ENCODE results near the gene CHRNA3. TPM values are rescaled to one million over a fixed set of nuclear protein-coding genes. Genes with fewer than 3 reads are reported as not detected.
A peak's percentile ranks its signal among the peaks of the same experiment; 100 is the strongest.

The CHRNA3 gene
- total RNA-seq, result 1 to 10 TPM in 2 of 4 donors, not detected in 2; 1.3 TPM

DNA sequence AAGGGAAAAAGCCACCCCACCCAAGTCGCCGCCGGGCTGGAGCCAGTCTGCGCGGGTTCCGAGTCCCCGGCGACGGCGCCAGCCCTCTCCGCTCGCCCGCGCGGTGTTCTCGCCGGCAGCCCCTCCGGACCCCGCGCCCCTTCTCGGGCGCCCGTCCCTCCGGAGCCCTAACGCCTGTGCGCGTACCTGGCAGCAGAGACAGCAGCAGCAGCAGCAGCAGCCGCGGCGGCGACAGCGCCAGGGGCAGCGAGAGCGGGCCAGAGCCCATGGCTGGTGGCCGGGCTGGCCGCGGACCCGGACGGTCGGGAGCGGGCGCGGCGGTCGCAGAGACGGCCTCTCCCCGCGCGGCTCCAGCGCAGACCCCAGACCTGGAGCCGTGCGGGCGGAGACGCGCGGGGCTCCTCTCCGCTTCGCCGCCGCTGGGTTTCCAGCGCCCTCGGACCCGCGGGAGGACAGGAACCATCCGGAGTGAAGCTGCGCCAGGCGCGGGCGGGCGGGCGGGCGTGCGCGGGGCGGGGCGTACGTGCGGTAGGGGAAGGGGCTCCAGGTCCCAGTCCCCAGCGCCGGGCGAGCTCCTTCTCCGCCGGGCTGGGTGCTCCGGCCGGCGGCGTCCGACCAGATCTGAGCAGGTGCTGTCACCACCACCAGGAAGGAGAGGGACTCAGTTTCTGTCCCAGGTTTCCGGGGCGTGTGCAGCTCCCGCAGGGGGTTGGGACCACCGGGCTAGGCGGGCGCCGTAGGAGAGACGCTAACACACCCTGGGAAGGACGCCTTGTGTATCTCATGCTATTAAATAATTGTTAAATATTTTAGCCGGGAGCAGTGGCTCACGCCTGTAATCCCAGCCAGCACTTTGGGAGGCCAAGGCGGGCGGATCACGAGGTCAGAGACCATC, at the start of gene CHRNA3:
Gene CHRNA3 (minus strand): TSS at position 470 of the 895 bp plus-strand sequence. CDS start 202 bp downstream, at position 268.
- intact Hi-C loops (cut with DNase I; ENCODE audit: low total_unique reads), result no loop called here
- H3K9me3 ChIP-seq, result no peaks in the 10 kb centered on the region
- no peak within 1 kb of the TSS for H3K27ac ChIP-seq
- peaks cover 0 to 4% of the 10 kb centered on the region in 2 donors for H3K4me1 ChIP-seq
- peaks cover 5 to 15% of the 10 kb centered on the region in 2 donors for H3K27me3 ChIP-seq
- no peak for TF ChIP-seq CTCF (IDR thresholded peaks at IDR 0.05)
- no peak for TF ChIP-seq POLR2A (IDR thresholded peaks at IDR 0.05)
- DNase-seq, result no peak
- peak within 1 kb of the TSS in 1 of 2 donors; percentile 12 for H3K4me3 ChIP-seq
- no peaks in the 10 kb centered on the region for H3K36me3 ChIP-seq

- no peak for DNase-seq
- no peak overlapping the region for H3K4me3 ChIP-seq
- no peak overlapping the region for H3K27ac ChIP-seq
- H3K4me1 ChIP-seq, result peaks cover 0 to 6% of the 10 kb centered on the region in 2 donors
- H3K9me3 ChIP-seq, result no peaks in the 10 kb centered on the region
- no peaks in the 10 kb centered on the region for H3K27me3 ChIP-seq
- no peaks in the 10 kb centered on the region for H3K36me3 ChIP-seq
- intact Hi-C loops (cut with DNase I; ENCODE audit: low total_unique reads), result no loop called here
- TF ChIP-seq POLR2A (IDR thresholded peaks at IDR 0.05), result no peak
- TF ChIP-seq CTCF (IDR thresholded peaks at IDR 0.05), result no peak
These were observed 48.2 kb upstream of the CHRNA3 start for GRCh38 chr15:78668987-78669386.

GRCh38 chr15:78667578-78668236, 46.9 kb upstream of the CHRNA3 start:
- no peak for DNase-seq
- intact Hi-C loops (cut with DNase I; ENCODE audit: low total_unique reads), result no loop called here

DNA sequence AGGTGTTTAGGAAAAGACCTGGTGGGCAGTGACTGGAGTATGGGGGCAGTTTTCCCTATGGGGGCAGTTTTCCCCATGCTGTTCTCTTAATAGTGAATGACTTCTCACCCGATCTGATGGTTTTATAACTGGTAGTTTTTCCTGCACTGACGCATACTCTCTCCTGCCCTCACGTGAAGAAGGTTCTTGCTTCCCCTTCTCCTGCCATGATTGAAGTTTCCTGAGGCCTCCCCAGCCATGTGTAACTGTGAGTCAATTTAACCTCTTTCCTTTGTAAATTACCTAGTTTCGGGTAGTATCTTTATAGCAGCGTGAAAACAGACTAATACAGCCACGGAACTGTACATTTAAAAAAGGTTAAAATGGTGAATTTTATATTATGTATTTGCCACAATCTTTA, 45.2 kb upstream of the CHRNA3 start:
- no peak for DNase-seq
- no peaks in the 10 kb centered on the region for H3K36me3 ChIP-seq
- no peaks in the 10 kb centered on the region for H3K9me3 ChIP-seq
- intact Hi-C loops (cut with DNase I; ENCODE audit: low total_unique reads), result no loop called here
- H3K4me1 ChIP-seq, result no peaks in the 10 kb centered on the region
- no peak overlapping the region for H3K4me3 ChIP-seq
- no peak for TF ChIP-seq POLR2A (IDR thresholded peaks at IDR 0.05)
- TF ChIP-seq CTCF (IDR thresholded peaks at IDR 0.05), result no peak
- H3K27me3 ChIP-seq, result no peaks in the 10 kb centered on the region
- H3K27ac ChIP-seq, result no peak overlapping the region

More at GRCh38 chr15:78667578-78668236, 46.9 kb upstream of the CHRNA3 start:
- Histone ChIP-seq H3K4me3 (no peak overlapping the region), H3K27ac (no peak overlapping the region), H3K36me3 (no peaks in the 10 kb centered on the region), H3K4me1 (peaks cover 0 to 3% of the 10 kb centered on the region in 2 donors), H3K27me3 (no peaks in the 10 kb centered on the region), H3K9me3 (no peaks in the 10 kb centered on the region)
- TF ChIP-seq CTCF (IDR thresholded peaks at IDR 0.05) (no peak), POLR2A (IDR thresholded peaks at IDR 0.05) (no peak)

DNA sequence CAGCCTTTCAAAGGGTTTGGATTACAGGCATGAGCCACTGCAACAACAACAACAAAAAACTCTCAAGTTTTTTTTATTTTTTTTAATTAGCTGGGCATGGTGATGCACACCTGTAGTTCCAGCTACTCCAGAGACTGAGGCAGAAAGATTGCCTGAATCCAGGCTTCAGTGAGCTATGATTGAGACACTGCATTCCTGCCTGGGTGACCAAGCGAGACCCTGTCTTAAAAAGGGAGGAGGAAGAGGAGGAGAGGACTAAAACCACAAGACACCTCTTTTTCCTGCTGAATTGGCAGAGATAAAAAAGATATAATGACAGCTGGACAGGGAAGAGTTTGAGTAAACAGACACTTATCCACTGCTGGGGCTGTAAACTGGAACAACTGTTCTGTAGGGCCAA, 42.9 kb upstream of the CHRNA3 start:
- Histone ChIP-seq H3K9me3 (no peaks in the 10 kb centered on the region), H3K36me3 (no peaks in the 10 kb centered on the region), H3K4me3 (no peak overlapping the region), H3K4me1 (no peaks in the 10 kb centered on the region), H3K27ac (no peak overlapping the region), H3K27me3 (no peaks in the 10 kb centered on the region)
- DNase-seq, result no peak
- no peak for TF ChIP-seq CTCF (IDR thresholded peaks at IDR 0.05)
- TF ChIP-seq POLR2A (IDR thresholded peaks at IDR 0.05), result no peak
- intact Hi-C loops (cut with DNase I; ENCODE audit: low total_unique reads), result no loop called here
